NK-92 (cell line): ENCODE data around the gene MTCH1.

ENCODE experiments used
- DNase-seq: peaks from one replicate; lab custom pipeline; 2025; ENCODE audit not compliant: unreplicated experiment; lab: John Stamatoyannopoulos, UW

Gene MTCH1

GRCh38 chr6:36929152-36929551, 56.8 kb downstream of the MTCH1 start:
- DNase-seq: no peak

- DNase-seq: no peak
These were observed 57.5 kb downstream of the MTCH1 start for GRCh38 chr6:36928547-36928918.

- no peak for DNase-seq
These were observed 58.1 kb downstream of the MTCH1 start for GRCh38 chr6:36927691-36928546.

GRCh38 chr6:36926708-36927513, 59.1 kb downstream of the MTCH1 start:
- DNase-seq: no peak

- DNase-seq: no peak
These were observed 60.2 kb downstream of the MTCH1 start for GRCh38 chr6:36925809-36926208.

- no peak for DNase-seq
These were observed 61.1 kb downstream of the MTCH1 start for GRCh38 chr6:36924778-36925374.

- no peak for DNase-seq
These were observed 61.9 kb downstream of the MTCH1 start for GRCh38 chr6:36924131-36924530.

GRCh38 chr6:36920546-36920945, 65.5 kb downstream of the MTCH1 start:
- DNase-seq: no peak

- DNase-seq: no peak
These were observed 65.9 kb downstream of the MTCH1 start for GRCh38 chr6:36920049-36920448.
